ENCODE measurements around the gene GRIK4. TPM values are rescaled to one million over a fixed set of nuclear protein-coding genes. Genes with fewer than 3 reads are reported as not detected.

The GRIK4 gene
- total RNA-seq, 4 donors from 2014 or later, result 0.09 TPM; not detected in 3

GRCh38 chr11:120883404-120884080, 372.0 kb downstream of the GRIK4 start:
- TF ChIP-seq CTCF (IDR thresholded peaks at IDR 0.05), result no peak
- peak; percentile 70 for ATAC-seq (ENCODE audit: low FRiP score)
- DNase-seq (ENCODE audit: low spot score), result no peak

- ATAC-seq (ENCODE audit: low FRiP score), result no peak
- no peak for DNase-seq (ENCODE audit: low spot score)
- no peak for TF ChIP-seq CTCF (IDR thresholded peaks at IDR 0.05)
Observed at GRCh38 chr11:120884154-120885020, 372.8 kb downstream of the GRIK4 start.

GRCh38 chr11:120890609-120891320, 379.2 kb downstream of the GRIK4 start:
- DNase-seq (ENCODE audit: low spot score) (no peak), ATAC-seq (ENCODE audit: low FRiP score) (no peak)
- no peak for TF ChIP-seq CTCF (IDR thresholded peaks at IDR 0.05)

- no peak for DNase-seq (ENCODE audit: low spot score)
- ATAC-seq (ENCODE audit: low FRiP score), result no peak
- no peak for TF ChIP-seq CTCF (IDR thresholded peaks at IDR 0.05)
Observed at GRCh38 chr11:120893440-120894201, 382.1 kb downstream of the GRIK4 start.

- ATAC-seq (ENCODE audit: low FRiP score) (peak; percentile 59), DNase-seq (ENCODE audit: low spot score) (no peak)
- no peak for TF ChIP-seq CTCF (IDR thresholded peaks at IDR 0.05)
Observed at GRCh38 chr11:120894202-120894985, 382.8 kb downstream of the GRIK4 start.

GRCh38 chr11:120896687-120897086, 385.1 kb downstream of the GRIK4 start:
- DNase-seq (ENCODE audit: low spot score) (no peak), ATAC-seq (ENCODE audit: low FRiP score) (no peak)
- TF ChIP-seq CTCF (IDR thresholded peaks at IDR 0.05), result no peak

Data from omental fat pad (tissue), 4 donors.